HCT116 (cell line): Measurements from ENCODE around the gene ZYG11B. TPM values are rescaled to one million over a fixed set of nuclear protein-coding genes. Genes with fewer than 3 reads are reported as not detected.

Source experiments
- ATAC-seq: fragments of 200-7000 bp; cut with Tn5 transposase; 2 replicates; pipeline ENCODE4 v1.9.1; 2020; ENCODE audit warnings: mild to moderate bottlenecking, moderate library complexity
- Bru-seq: library from RNA; stranded (reverse); fragments of 400-500 nt; gene quantifications from one replicate; lab custom pipeline; 2021; lab: Mats Ljungman, UMichigan
- BruChase-seq, 2 experiments: library from RNA; stranded (reverse); fragments of 400-500 nt; gene quantifications; one replicate each; lab custom pipeline; 2021; lab: Mats Ljungman, UMichigan
- BruUV-seq: library from RNA; stranded (reverse); fragments of 400-500 nt; replicated peaks from 2 replicates; lab custom pipeline; 2021; lab: Mats Ljungman, UMichigan
- CTCF ChIA-PET: fragments of 300-600 bp; sonication (Branson Sonifier 250); formaldehyde crosslinking; loops from one replicate; lab custom pipeline; 2021; ENCODE audit warnings: antibody characterized with exemption; lab: Charles Lee
- POLR2A ChIA-PET: fragments of 300-600, 350-600 bp; sonication (Branson Sonifier 250); formaldehyde crosslinking; loops from one replicate; lab custom pipeline; 2021; ENCODE audit warnings: antibody characterized with exemption; lab: Charles Lee
- RAD21 ChIA-PET, 2 experiments: fragments of 300-600 bp; sonication (Branson Sonifier 250); formaldehyde crosslinking; loops; one replicate each; lab custom pipeline; 2023; ENCODE audit warnings: low total read pairs in 2 of 2; ENCODE audit not compliant: uncharacterized antibody in 2 of 2, unreplicated experiment in 2 of 2, low non-redundant PET in 1 of 2; lab: Charles Lee
- DNase-seq: peaks from one replicate; pipeline ENCODE4 v3.0.0-alpha.2; 2010; ENCODE audit warnings: low read depth, low spot score
- H2AFZ ChIP-seq: fragments of 200-600 bp; shearing (Covaris generic), sonication (generic); 2 replicates; pipeline ENCODE4 v1.6.1; 2017; ENCODE audit warnings: low read depth, mixed run types, mixed read lengths, antibody characterized with exemption, low read length; ENCODE audit not compliant: poor library complexity, severe bottlenecking
- H3K27ac ChIP-seq: 2 replicates; pipeline ENCODE4 v1.5.1; 2012; ENCODE audit warnings: low read depth, low read length
- H3K27me3 ChIP-seq: fragments of 200-600 bp; sonication (generic); 2 replicates; pipeline ENCODE4 v1.6.1; 2016; ENCODE audit warnings: mixed run types, low read length, mixed read lengths; ENCODE audit not compliant: insufficient read depth
- H3K36me3 ChIP-seq, 2 experiments: fragments of 200-500 bp in 1 of 2; fragments of 200-600 bp in 1 of 2; sonication (Bioruptor generic) in 1 of 2; sonication (generic) in 1 of 2; 2 replicates each; pipeline versions ENCODE4 v1.5.1 to v1.6.1; 2014 to 2016; ENCODE audit warnings: low read length in 2 of 2, inconsistent platforms in 1 of 2, mixed read lengths in 1 of 2, mixed run types in 1 of 2; ENCODE audit not compliant: insufficient read depth in 2 of 2, control insufficient read depth in 1 of 2
- H3K4me1 ChIP-seq, 2 experiments: fragments of 200-600 bp in 1 of 2; sonication (generic) in 1 of 2; 2 replicates each; pipeline versions ENCODE4 v1.5.1 to v1.6.1; 2012 to 2017; ENCODE audit warnings: low read length in 2 of 2, inconsistent platforms in 1 of 2, mild to moderate bottlenecking in 1 of 2, mixed read lengths in 1 of 2, mixed run types in 1 of 2, moderate library complexity in 1 of 2; ENCODE audit not compliant: insufficient read depth in 2 of 2, control insufficient read depth in 1 of 2
- H3K4me2 ChIP-seq: fragments of 200-600 bp; sonication (generic); 2 replicates; pipeline ENCODE4 v1.6.1; 2017; ENCODE audit warnings: mixed run types, low read length, mixed read lengths
- H3K4me3 ChIP-seq, 2 experiments: fragments of 200-600 bp in 1 of 2; sonication (generic) in 1 of 2; replicated peaks in 1 of 2; 2 replicates each; pipeline ENCODE4 v1.5.1; 2011 to 2016; ENCODE audit warnings: low read length in 2 of 2, control low read depth in 1 of 2, low read depth in 1 of 2, mild to moderate bottlenecking in 1 of 2, mixed read lengths in 1 of 2, mixed run types in 1 of 2
- H3K79me2 ChIP-seq: fragments of 200-600 bp; sonication (generic); 2 replicates; pipeline ENCODE4 v1.6.1; 2017; ENCODE audit warnings: mild to moderate bottlenecking, mixed run types, low read length, moderate library complexity, mixed read lengths; ENCODE audit not compliant: insufficient read depth
- H3K9ac ChIP-seq: fragments of 200-600 bp; sonication (generic); 2 replicates; pipeline ENCODE4 v1.6.1; 2016; ENCODE audit warnings: low read length, mixed read lengths
- H3K9me2 ChIP-seq: fragments of 200-600 bp; sonication (generic), shearing (Covaris generic); 2 replicates; pipeline ENCODE4 v1.6.1; 2017; ENCODE audit warnings: mixed run types, mild to moderate bottlenecking, moderate library complexity; ENCODE audit not compliant: insufficient read depth
- H3K9me3 ChIP-seq, 2 experiments: fragments of 200-500 bp in 1 of 2; fragments of 200-600 bp in 1 of 2; sonication (Bioruptor generic) in 1 of 2; sonication (generic) in 1 of 2; 2 replicates each; pipeline ENCODE4 v1.6.1; 2014 to 2017; ENCODE audit warnings: low read length in 2 of 2, mixed read lengths in 2 of 2, inconsistent platforms in 1 of 2, low read depth in 1 of 2, mild to moderate bottlenecking in 1 of 2, mixed run types in 1 of 2, moderate library complexity in 1 of 2; ENCODE audit not compliant: control insufficient read depth in 1 of 2, insufficient read depth in 1 of 2
- H4K20me1 ChIP-seq: fragments of 200-600 bp; sonication (generic), shearing (Covaris generic); 2 replicates; pipeline ENCODE4 v1.6.1; 2017; ENCODE audit warnings: mixed run types, mild to moderate bottlenecking, moderate library complexity; ENCODE audit not compliant: insufficient read depth
- CBX3 ChIP-seq: IDR thresholded peaks from 2 replicates; pipeline ENCODE4 v1.6.1; 2012; ENCODE audit warnings: low read depth
- EGR1 ChIP-seq: IDR thresholded peaks from 2 replicates; pipeline ENCODE4 v1.6.1; 2012; ENCODE audit warnings: low read depth
- EZH2 ChIP-seq: fragments of 200-600 bp; sonication (generic); IDR thresholded peaks from 2 replicates; pipeline ENCODE4 v1.6.1; 2017; ENCODE audit warnings: antibody characterized with exemption, mixed run types
- FOSL1 ChIP-seq: IDR thresholded peaks from 2 replicates; pipeline ENCODE4 v1.6.1; 2012; ENCODE audit warnings: low read depth
- MAX ChIP-seq: IDR thresholded peaks from 2 replicates; pipeline ENCODE4 v1.6.1; 2012
- POLR2A ChIP-seq: IDR thresholded peaks from 2 replicates; pipeline ENCODE4 v1.7.0; 2011; ENCODE audit warnings: borderline replicate concordance; ENCODE audit not compliant: insufficient read depth, insufficient read length; ENCODE audit errors: extremely low read depth
- POLR2AphosphoS5 ChIP-seq: IDR thresholded peaks from 2 replicates; pipeline ENCODE4 v1.6.1; 2011; ENCODE audit warnings: mild to moderate bottlenecking, low read depth, low read length, moderate library complexity
- SIN3A ChIP-seq: IDR thresholded peaks from 2 replicates; pipeline ENCODE4 v1.6.1; 2012; ENCODE audit warnings: low read depth
- SP1 ChIP-seq: IDR thresholded peaks from 2 replicates; pipeline ENCODE4 v1.6.1; 2012; ENCODE audit warnings: low read depth
- SRF ChIP-seq: IDR thresholded peaks from 2 replicates; pipeline ENCODE4 v1.6.1; 2012; ENCODE audit warnings: low read depth
- TCF7L2 ChIP-seq: IDR thresholded peaks from 2 replicates; pipeline ENCODE4 v1.7.0; 2011; ENCODE audit warnings: borderline replicate concordance, inconsistent platforms; ENCODE audit not compliant: insufficient read depth, insufficient read length; ENCODE audit errors: extremely low read depth
- ZFX ChIP-seq: fragments of 450-650 bp; IDR thresholded peaks from 2 replicates; pipeline ENCODE4 v1.6.1; 2017
- intact Hi-C: fragments of 100-400 bp; cut with micrococcal nuclease; formaldehyde crosslinking; loops from 2 replicates; pipeline ENCODE4 v1.10.0; 2022
- long read RNA-seq: library from polyadenylated mRNA; unstranded; transcript quantifications from one replicate; pipeline ENCODE4 v2.0.0, GENCODE V29; 2021; ENCODE audit not compliant: unreplicated experiment
- polyA plus RNA-seq: library from polyadenylated mRNA; unstranded; fragments of >200 nt; gene quantifications from 2 replicates; pipeline ENCODE4 v1.2.1, GENCODE V29; 2012; ENCODE audit warnings: missing spikeins
- total RNA-seq: library from RNA; stranded (reverse); gene quantifications from one replicate; pipeline ENCODE4 v1.2.1, GENCODE V29; 2021; ENCODE audit not compliant: unreplicated experiment

ZYG11B gene
- 20.7 TPM for total RNA-seq
- 4.1 and 4.6 TPM in 2 replicates for polyA plus RNA-seq
- Bru-seq, nascent RNA: percentile 66 among the genes with signal in this experiment
- percentile 77 among the genes with signal in this experiment for BruChase-seq, experiment 1, labeled RNA remaining after a 6-hour chase
- BruChase-seq, experiment 2, labeled RNA remaining after a 2-hour chase: percentile 74 among the genes with signal in this experiment
- long read RNA-seq, full-length matches to known transcripts: 17 of 29 reads
- long read RNA-seq, partial matches to known transcripts: 2 of 29 reads
- long read RNA-seq, other reads (novel, unspliced or antisense): 10 of 29 reads

GRCh38 chr1:52726265-52727113 lies at the start of gene ZYG11B:
Gene ZYG11B, plus strand, starts transcription at chr1:52726453. Its CDS starts 201 bp downstream, at chr1:52726654.
- Histone ChIP-seq H3K4me3 (peak within 1 kb of the TSS; percentile 90 to 94), H3K9me2 (no peaks in the 10 kb centered on the region; the same call in 1 of the 2 replicates), H3K9me3 (no peaks in the 10 kb centered on the region), H3K9ac (peak within 1 kb of the TSS; percentile 77), H2AFZ (peak within 1 kb of the TSS; percentile 86)
- POLR2A ChIA-PET: interaction anchor here (0.7 to 1.3 kb wide), 3 partner anchors 23 to 323 kb away, joined by 3 to 4 read pairs (median 3); partner anchors contain the start of genes ORC1 and PRPF38A
- CTCF ChIA-PET: interaction anchor here (0.6 to 1.4 kb wide), 2 partner anchors 9 to 40 kb away, joined by 3 read pairs; no protein-coding TSS in a partner anchor
- no TSS peak for BruUV-seq
- TF ChIP-seq FOSL1: no peak
- peak; percentile 27 for TF ChIP-seq POLR2A
- peak; percentile 88 for TF ChIP-seq POLR2AphosphoS5
- TF ChIP-seq SRF: no peak
- no peak for TF ChIP-seq EZH2
- TF ChIP-seq ZFX: peak; percentile 97
- TF ChIP-seq SIN3A: peak; percentile 66; the same call in 1 of the 2 replicates
- TF ChIP-seq TCF7L2: no peak
- TF ChIP-seq CBX3: 0 out of 2 replicates have a peak, but pooled peaks have one; percentile 25
- peak; percentile 45 for TF ChIP-seq MAX
- TF ChIP-seq EGR1: peak; percentile 75
- peak; percentile 4; the same call in 1 of the 2 replicates for TF ChIP-seq SP1
- TF ChIP-seq, all 23 proteins: peak for 8
- Histone ChIP-seq H4K20me1 (no peaks in the 10 kb centered on the region), H3K36me3 (no peaks in the 10 kb centered on the region), H3K4me1 (peaks cover 10 to 21% of the 10 kb centered on the region in 2 experiments; a peak in 3 of 4 replicates), H3K4me2 (peak within 1 kb of the TSS; percentile 98), H3K79me2 (peaks cover 32% of the 10 kb centered on the region), H3K27me3 (no peaks in the 10 kb centered on the region), H3K27ac (peak within 1 kb of the TSS; percentile 51; the same call in 1 of the 2 replicates)
- intact Hi-C loops: no loop called here
- ATAC-seq (peak; percentile 96), DNase-seq (peak; percentile 54)
- RAD21 ChIA-PET: no interaction called here
